ENCODE results near the gene CAMTA2.

GRCh38 chr17:4959261-4959965, 28.1 kb downstream of the CAMTA2 start:
- no peak for TF ChIP-seq CTCF (IDR thresholded peaks at IDR 0.05; ENCODE audit: poor library complexity, severe bottlenecking)
- TF ChIP-seq EP300 (conservative IDR thresholded peaks at IDR 0.05; ENCODE audit: poor library complexity, severe bottlenecking): no peak
- TF ChIP-seq EZH2 (IDR thresholded peaks at IDR 0.05; ENCODE audit: borderline replicate concordance, insufficient read depth, low read length, poor library complexity, severe bottlenecking): no peak
- no peak for TF ChIP-seq MXI1 (conservative IDR thresholded peaks at IDR 0.05; ENCODE audit: poor library complexity, severe bottlenecking)
- no peak for TF ChIP-seq POLR2AphosphoS5 (IDR thresholded peaks at IDR 0.05)
- TF ChIP-seq RAD21 (conservative IDR thresholded peaks at IDR 0.05): no peak
- TF ChIP-seq TAF1 (IDR thresholded peaks at IDR 0.05; ENCODE audit: low read depth): no peak
- TF ChIP-seq REST (IDR thresholded peaks at IDR 0.05; ENCODE audit: borderline replicate concordance): no peak
- TF ChIP-seq SMC3 (conservative IDR thresholded peaks at IDR 0.05; ENCODE audit: poor library complexity): no peak
